ENCODE data around the gene KMT2C.
"Not testable (repeated sequence)": the region's sequence is repeated elsewhere in the genome, so short reads cannot be mapped to it uniquely, and the experiment has no call there.

- not testable (repeated sequence) for TF ChIP-seq CTCF (conservative IDR thresholded peaks at IDR 0.05); ZFX (IDR thresholded peaks at IDR 0.05)
Observed at GRCh38 chr7:152277687-152278086, 158.1 kb downstream of the KMT2C start.
